Measurements from ENCODE around the gene SYMPK.
"Not testable (repeated sequence)": the region's sequence is repeated elsewhere in the genome, so short reads cannot be mapped to it uniquely, and the experiment has no call there.

The SYMPK gene

GRCh38 chr19:45862564-45863334 lies at the start of gene SYMPK:
Gene SYMPK (minus strand): TSS chr19:45863147. CDS start chr19:45854495, 8,652 bp downstream.
- DNase-seq (ENCODE audit: low spot score): peak; percentile 99

DNA sequence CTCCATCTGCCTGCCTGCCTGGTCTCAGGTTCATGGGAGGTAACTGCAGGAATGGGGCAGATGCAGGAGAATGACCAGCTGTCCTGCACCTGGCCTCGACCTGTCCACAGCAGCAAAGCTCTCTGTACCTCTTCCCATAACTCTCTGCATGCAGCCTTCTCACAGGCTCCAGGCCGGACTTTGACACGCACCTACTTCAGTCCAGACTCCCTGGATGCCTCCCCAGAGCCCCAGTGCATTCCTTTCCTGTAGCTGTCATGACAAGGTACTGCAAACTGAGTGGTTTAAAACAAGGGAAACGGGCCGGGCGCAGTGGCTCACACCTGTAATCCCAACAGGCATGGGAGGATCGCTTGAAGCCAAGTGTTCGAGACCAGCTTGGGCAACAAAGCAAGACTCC lies 48.3 kb upstream of the SYMPK start:
- DNase-seq (ENCODE audit: low spot score): no peak

- DNase-seq (ENCODE audit: low spot score): no peak
Observed at GRCh38 chr19:45908956-45909355, 46.0 kb upstream of the SYMPK start.

DNA sequence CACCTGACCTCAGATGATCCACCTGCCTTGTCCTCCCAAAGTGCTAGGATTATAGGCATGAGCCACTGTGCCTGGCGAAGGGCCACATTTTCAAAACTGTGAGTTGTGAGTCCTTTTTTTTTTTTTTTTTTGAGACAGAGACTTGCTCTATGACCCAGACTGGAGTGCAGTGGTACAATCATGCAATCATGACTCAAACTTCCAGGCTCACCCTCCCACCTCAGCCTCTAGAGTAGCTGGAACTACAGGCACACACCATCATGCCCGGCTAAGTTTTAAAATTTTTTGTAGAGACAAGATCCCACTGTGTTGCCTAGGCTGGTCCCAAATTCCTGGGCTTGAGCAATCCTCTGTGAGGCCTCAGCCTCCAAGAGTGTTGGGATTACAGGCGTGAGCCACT lies 43.3 kb upstream of the SYMPK start:
- DNase-seq (ENCODE audit: low spot score): no peak

GRCh38 chr19:45905011-45905410 lies 42.1 kb upstream of the SYMPK start:
- no peak for DNase-seq (ENCODE audit: low spot score)

GRCh38 chr19:45902651-45903625 lies 40.0 kb upstream of the SYMPK start:
- peak; percentile 98 for DNase-seq (ENCODE audit: low spot score)

GRCh38 chr19:45901912-45902650 lies 39.1 kb upstream of the SYMPK start, which contains the start of gene MYPOP:
Gene MYPOP (minus strand): TSS chr19:45902613. CDS start chr19:45901773, 840 bp downstream.
- DNase-seq (ENCODE audit: low spot score): no peak

DNA sequence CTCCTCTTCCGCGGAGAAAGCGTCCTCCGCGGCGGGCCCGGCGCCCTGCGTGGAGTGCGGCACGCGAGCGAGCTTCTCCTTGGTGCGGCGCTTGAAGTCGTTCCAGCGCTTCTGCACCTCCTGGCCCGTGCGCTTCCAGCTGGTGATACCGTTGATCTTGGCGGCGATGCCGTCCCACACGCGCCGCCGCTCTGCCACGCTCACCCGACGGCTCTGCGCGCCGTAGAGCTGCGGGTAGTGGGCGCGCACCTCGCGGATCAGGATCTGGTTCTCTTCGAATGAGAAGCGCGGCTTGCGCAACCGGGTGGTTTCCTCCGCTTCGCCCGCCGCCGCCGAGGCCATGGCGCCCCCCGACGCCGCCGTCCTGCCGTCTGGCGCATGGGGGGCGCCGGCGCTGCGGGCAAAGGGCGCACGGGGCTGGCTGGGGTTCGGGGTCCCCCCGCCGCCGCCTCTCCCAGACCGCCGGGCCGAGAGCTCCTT lies 38.5 kb upstream of the SYMPK start:
- no peak for DNase-seq (ENCODE audit: low spot score)

- DNase-seq (ENCODE audit: low spot score): no peak
Observed at GRCh38 chr19:45900738-45901431, 37.9 kb upstream of the SYMPK start.

DNA sequence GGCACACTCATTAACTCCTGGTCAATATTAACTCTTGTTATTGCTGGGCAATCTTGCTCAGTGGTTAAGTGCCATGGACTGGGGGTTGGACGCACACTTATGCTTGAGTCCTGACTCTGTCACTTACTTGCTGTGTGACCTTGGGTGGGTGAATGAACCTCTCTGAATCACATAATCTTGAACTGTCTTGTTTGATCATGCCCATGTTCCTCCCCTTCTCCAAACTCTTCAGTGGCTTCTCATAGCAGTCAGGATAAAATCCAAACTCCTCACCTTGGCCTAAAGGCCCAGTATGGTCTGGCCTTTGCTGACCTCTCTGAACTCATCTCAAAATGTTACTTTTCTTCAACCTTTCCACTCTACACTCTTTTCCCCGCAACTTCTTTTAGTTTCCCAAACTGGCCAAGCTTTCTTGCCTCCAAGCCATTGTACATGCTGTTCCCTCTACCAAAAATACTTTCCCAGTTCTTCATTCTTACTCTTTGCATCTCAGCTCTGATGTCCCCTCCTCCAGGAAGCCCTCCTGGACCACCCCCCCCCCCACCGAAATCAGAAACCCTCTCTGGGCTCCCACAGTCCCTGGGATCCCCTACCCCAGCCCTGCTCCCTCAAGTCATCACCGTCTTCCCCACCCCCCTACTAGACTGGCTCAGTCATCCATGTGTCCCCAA lies 37.1 kb upstream of the SYMPK start:
- no peak for DNase-seq (ENCODE audit: low spot score)

DNA sequence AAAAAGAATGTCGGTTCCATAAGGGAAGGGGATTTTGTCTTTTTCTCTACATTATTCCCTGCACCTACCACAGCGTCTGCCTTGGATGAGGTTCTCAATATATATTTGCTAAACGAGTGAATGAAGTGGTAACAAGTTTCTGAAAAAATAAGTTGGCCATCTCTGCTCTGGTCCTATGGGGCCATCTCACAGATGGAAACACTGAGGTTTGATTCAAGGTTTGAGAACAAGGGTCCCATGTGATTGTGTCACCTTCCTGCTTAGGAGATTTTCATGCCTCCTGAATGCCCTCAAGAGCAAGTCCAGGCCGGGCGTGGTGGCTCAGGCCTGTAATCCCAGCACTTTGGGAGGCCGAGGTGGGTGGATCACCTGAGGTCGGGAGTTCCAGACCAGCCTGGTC lies 36.3 kb upstream of the SYMPK start:
- no peak for DNase-seq (ENCODE audit: low spot score)

- DNase-seq (ENCODE audit: low spot score): no peak
Observed at GRCh38 chr19:45897261-45897812, 34.4 kb upstream of the SYMPK start.

- DNase-seq (ENCODE audit: low spot score): not testable (repeated sequence)
Observed at GRCh38 chr19:45895983-45896599, 33.1 kb upstream of the SYMPK start.

DNA sequence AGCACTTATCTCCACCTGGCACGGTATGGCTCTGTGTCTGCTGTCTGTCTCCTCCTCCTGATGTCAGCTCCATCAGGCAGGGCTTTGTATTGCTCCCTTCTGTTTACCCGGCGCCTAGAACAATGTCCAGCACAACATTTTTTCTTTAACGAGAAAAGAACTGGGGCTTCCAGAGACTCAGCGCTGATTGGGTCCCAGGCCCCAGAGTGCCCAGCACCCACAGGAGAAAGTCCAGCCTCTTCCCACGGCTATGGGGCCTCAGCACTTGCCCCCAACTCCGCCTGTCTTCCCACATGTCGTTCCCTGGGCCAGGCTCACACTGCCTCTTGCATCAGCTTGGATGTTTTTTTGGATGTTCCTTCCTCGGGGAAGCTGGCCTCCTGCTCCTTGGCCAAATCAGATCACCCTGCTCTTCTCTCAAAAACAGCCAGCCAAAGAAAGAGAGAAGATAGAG lies 32.6 kb upstream of the SYMPK start:
- DNase-seq (ENCODE audit: low spot score): no peak

DNA sequence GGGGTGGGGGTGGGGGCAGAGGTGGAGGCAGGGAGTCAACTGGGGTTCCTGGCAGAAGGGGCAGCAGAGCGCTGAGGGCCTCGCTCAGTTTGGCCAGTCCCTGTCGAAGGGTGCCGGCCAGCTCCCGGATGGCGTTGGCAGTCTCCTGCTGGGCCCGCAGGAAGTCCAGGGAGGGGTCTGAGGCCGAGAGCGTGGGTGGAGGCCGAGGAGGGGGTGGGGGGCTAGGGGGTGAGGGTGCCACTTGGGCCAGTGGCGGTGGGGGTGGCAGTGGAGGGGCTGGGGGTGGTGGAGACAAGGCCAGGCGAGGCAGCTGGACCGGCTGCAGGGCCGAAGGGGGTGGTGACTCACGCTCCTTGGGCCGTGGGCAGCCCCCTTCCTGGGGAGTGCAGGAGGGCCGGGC lies 27.9 kb upstream of the SYMPK start:
- no peak for DNase-seq (ENCODE audit: low spot score)

GRCh38 chr19:45889210-45889885 lies 26.4 kb upstream of the SYMPK start:
- DNase-seq (ENCODE audit: low spot score): no peak

DNA sequence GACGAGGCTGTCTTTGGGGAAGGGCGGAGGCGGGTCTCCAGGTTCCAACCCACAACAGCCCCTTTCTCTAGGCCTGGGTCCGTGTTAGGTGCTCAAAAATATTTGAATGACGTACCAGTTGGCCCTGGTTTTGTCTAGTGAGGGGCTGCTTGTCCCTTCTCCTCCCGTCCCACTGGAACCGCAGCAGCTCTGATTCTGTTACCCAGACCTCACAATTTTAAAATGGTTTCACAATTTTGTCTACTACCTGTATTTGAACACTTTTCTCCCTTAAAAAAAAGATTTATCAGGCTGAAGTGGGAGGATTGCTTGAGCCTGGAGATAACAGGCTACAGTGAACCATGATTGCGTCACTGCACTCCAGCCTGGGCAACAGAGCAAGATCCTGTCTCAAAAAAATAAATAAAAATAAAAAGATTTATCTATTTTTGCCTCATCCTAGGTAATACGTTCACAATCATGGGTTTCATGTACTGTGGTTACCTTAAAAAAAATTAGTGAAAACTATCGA lies 24.3 kb upstream of the SYMPK start:
- DNase-seq (ENCODE audit: low spot score): no peak

- DNase-seq (ENCODE audit: low spot score): peak; percentile 94
Observed at GRCh38 chr19:45886427-45887199, 23.7 kb upstream of the SYMPK start.

Measured in putamen (tissue), 1 donor.